NT2/D1 (cell line): ENCODE measurements around the gene DSEL.

Experiments used
- DNase-seq: peaks from one replicate; pipeline ENCODE4 v3.0.0-alpha.2; 2011; ENCODE audit warnings: low read depth, low spot score
- H3K27me3 ChIP-seq: 2 replicates; pipeline ENCODE4 v1.6.0; 2011; ENCODE audit warnings: mild to moderate bottlenecking; ENCODE audit not compliant: insufficient read length, insufficient read depth
- H3K36me3 ChIP-seq: 2 replicates; pipeline ENCODE4 v1.6.1; 2011; ENCODE audit warnings: mild to moderate bottlenecking, low read length, mixed read lengths; ENCODE audit not compliant: insufficient read depth, insufficient read length
- H3K4me1 ChIP-seq: 2 replicates; pipeline ENCODE4 v1.5.1; 2011; ENCODE audit not compliant: insufficient read depth, insufficient read length
- H3K4me3 ChIP-seq: 2 replicates; pipeline ENCODE4 v1.5.1; 2011; ENCODE audit warnings: low read depth; ENCODE audit not compliant: insufficient read length
- H3K9ac ChIP-seq: 2 replicates; pipeline ENCODE4 v1.6.0; 2011; ENCODE audit warnings: low read depth; ENCODE audit not compliant: insufficient read length
- H3K9me3 ChIP-seq: 2 replicates; pipeline ENCODE4 v1.5.1; 2011; ENCODE audit warnings: mild to moderate bottlenecking, low read length; ENCODE audit not compliant: insufficient read depth
- SUZ12 ChIP-seq: IDR thresholded peaks from 2 replicates; pipeline ENCODE4 v1.6.1; 2011; ENCODE audit not compliant: insufficient read length, insufficient read depth; ENCODE audit errors: extremely low read depth
- YY1 ChIP-seq: IDR thresholded peaks from 2 replicates; pipeline ENCODE4 v1.6.1; 2011; ENCODE audit not compliant: insufficient read length, insufficient read depth
- ZNF274 ChIP-seq: IDR thresholded peaks from 2 replicates; pipeline ENCODE4 v1.6.1; 2011; ENCODE audit warnings: mild to moderate bottlenecking, low read depth, low read length

DSEL gene

DNA sequence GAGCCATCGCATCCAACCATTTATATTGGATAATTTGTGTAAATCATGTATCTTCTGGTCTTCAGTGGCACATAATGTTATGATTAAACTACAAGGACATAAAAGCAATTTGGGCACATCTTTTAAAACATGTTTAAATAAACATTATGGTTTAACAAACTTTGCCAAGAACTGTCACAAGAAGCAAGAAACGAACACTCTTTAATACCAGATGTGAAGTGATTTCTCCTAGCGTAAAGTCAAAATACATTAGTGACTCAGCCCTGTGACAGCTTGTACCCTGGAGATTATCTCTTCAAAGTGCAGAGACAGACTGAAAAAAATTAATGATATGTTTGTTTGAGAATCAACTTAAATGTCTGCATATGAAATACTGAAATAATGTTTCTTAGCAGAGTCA lies 39.9 kb downstream of the DSEL start:
- TF ChIP-seq YY1 (no peak), SUZ12 (no peak), ZNF274 (no peak)
- no peak overlapping the region for H3K4me3 ChIP-seq
- no peak for DNase-seq
- H3K9me3 ChIP-seq: no peaks in the 10 kb centered on the region
- H3K9ac ChIP-seq: no peak overlapping the region
- H3K4me1 ChIP-seq: no peaks in the 10 kb centered on the region
- no peaks in the 10 kb centered on the region for H3K27me3 ChIP-seq
- H3K36me3 ChIP-seq: no peaks in the 10 kb centered on the region

DNA sequence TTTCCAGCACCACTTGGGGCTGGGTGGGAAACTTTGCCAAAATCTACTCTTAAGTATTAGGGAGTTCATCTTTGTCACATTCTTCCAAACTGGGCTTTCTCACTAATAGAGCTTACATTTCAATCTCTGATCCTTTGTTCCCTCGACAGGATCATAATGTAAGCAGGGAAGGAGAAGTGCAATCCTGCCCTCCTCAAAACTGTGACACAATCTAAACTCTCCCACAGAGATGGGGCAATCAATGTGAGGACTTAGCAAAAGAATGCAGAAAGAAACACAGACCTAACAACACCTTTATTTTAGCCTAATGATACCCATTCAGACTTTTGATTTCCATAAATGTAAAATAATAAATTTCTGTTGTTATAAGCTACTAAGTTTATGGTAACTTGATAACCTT lies 40.8 kb downstream of the DSEL start:
- TF ChIP-seq SUZ12: no peak
- no peak for TF ChIP-seq YY1
- no peak for TF ChIP-seq ZNF274
- Histone ChIP-seq H3K9me3 (no peaks in the 10 kb centered on the region), H3K36me3 (no peaks in the 10 kb centered on the region), H3K4me3 (no peak overlapping the region), H3K4me1 (no peaks in the 10 kb centered on the region), H3K27me3 (no peaks in the 10 kb centered on the region), H3K9ac (no peak overlapping the region)
- DNase-seq: no peak

- Histone ChIP-seq H3K36me3 (no peaks in the 10 kb centered on the region), H3K9ac (no peak overlapping the region), H3K9me3 (peaks cover 8% of the 10 kb centered on the region; the same call in 1 of the 2 replicates), H3K4me3 (no peak overlapping the region), H3K4me1 (no peaks in the 10 kb centered on the region), H3K27me3 (no peaks in the 10 kb centered on the region)
- DNase-seq: no peak
- no peak for TF ChIP-seq ZNF274
- TF ChIP-seq SUZ12: no peak
- no peak for TF ChIP-seq YY1
These were observed 48.5 kb downstream of the DSEL start for GRCh38 chr18:67468038-67468437.

DNA sequence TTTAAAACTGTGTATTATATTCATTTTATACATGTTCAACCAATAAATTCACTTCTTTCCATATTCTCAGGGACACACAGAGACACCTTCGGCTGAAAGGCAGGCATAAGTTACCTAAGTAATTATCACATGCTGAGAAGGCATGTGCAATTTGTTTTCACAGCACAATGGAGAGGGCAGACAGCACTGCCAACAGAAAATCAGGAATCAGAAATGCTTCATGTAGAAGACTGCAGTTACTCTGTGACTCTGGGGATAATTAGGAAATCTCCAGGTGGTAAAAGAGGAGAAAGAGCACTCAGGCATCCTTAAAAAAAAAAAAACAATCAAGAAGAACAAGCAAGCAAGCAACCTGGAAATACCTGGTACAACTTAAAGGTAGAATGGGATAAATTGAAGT lies 49.3 kb downstream of the DSEL start:
- no peak overlapping the region for H3K4me3 ChIP-seq
- no peaks in the 10 kb centered on the region for H3K4me1 ChIP-seq
- H3K36me3 ChIP-seq: no peaks in the 10 kb centered on the region
- TF ChIP-seq ZNF274: no peak
- no peak for TF ChIP-seq SUZ12
- no peak for TF ChIP-seq YY1
- H3K9me3 ChIP-seq: peaks cover 8% of the 10 kb centered on the region; the same call in 1 of the 2 replicates
- H3K27me3 ChIP-seq: no peaks in the 10 kb centered on the region
- no peak overlapping the region for H3K9ac ChIP-seq
- no peak for DNase-seq

- Histone ChIP-seq H3K4me3 (no peak overlapping the region), H3K4me1 (no peaks in the 10 kb centered on the region), H3K9ac (no peak overlapping the region), H3K36me3 (no peaks in the 10 kb centered on the region), H3K27me3 (no peaks in the 10 kb centered on the region), H3K9me3 (peaks cover 8% of the 10 kb centered on the region; the same call in 1 of the 2 replicates)
- no peak for TF ChIP-seq SUZ12
- no peak for TF ChIP-seq YY1
- no peak for TF ChIP-seq ZNF274
- DNase-seq: no peak
These were observed 52.0 kb downstream of the DSEL start for GRCh38 chr18:67464499-67464898.

DNA sequence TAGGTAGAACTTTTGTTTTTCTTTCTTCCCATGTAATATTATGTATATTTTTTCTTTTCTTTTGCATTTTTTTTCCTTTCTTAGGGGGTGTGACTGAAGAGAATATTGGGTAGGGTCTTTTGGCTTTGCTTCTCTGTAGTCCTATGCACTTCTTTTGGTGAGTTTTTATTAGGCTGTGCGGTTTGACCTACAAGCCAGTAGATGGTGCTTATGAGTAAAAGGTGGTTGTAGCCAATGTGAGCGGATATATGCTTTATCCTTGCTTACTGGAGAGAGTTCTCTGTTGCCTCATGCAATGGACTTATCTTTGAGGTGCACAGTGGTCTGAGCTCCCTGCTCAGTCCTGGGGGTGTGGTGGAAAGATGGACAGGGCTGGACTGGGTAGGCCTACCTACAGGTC lies 52.7 kb downstream of the DSEL start:
- Histone ChIP-seq H3K36me3 (no peaks in the 10 kb centered on the region), H3K4me1 (no peaks in the 10 kb centered on the region), H3K9me3 (peaks cover 8% of the 10 kb centered on the region; the same call in 1 of the 2 replicates), H3K9ac (no peak overlapping the region), H3K27me3 (no peaks in the 10 kb centered on the region), H3K4me3 (no peak overlapping the region)
- TF ChIP-seq ZNF274 (no peak), YY1 (no peak), SUZ12 (no peak)
- no peak for DNase-seq

- H3K36me3 ChIP-seq: no peaks in the 10 kb centered on the region
- no peak for DNase-seq
- no peak for TF ChIP-seq YY1
- TF ChIP-seq SUZ12: no peak
- TF ChIP-seq ZNF274: no peak
- no peaks in the 10 kb centered on the region for H3K9me3 ChIP-seq
- H3K4me3 ChIP-seq: no peak overlapping the region
- H3K27me3 ChIP-seq: no peaks in the 10 kb centered on the region
- H3K4me1 ChIP-seq: no peaks in the 10 kb centered on the region
- no peak overlapping the region for H3K9ac ChIP-seq
These were observed 59.8 kb downstream of the DSEL start for GRCh38 chr18:67456711-67457110.
